ENCODE results near the gene RFPL3. TPM values are rescaled to one million over a fixed set of nuclear protein-coding genes. Genes with fewer than 3 reads are reported as not detected.

The RFPL3 gene
- total and polyA plus RNA-seq, 2 experiments from 2014 or later: not detected

DNA sequence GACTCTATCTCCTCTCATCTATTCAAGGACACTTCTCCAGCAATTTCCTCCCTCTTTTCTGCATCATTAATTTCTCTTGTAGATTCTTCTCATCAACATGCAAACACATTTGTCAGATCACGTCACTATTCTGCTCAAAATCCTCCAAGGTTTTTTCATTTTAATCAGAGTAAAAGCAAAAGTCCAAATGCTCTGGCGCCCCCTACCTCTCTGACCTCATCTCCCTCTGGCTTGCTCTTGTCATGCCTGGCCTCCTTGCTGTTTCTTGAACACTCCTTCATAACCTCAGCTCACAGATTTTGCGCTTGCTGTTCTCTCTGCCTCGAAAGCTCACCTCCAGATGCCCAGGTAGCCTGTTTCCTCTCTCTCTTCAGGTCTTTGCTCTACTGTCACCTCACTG, 32.0 kb downstream of the RFPL3 start:
- 77% methylated on average over 4 of the region's 4 CpGs for WGBS (ENCODE audit: low lambda C conversion rate, missing lambda C conversion rate)

DNA sequence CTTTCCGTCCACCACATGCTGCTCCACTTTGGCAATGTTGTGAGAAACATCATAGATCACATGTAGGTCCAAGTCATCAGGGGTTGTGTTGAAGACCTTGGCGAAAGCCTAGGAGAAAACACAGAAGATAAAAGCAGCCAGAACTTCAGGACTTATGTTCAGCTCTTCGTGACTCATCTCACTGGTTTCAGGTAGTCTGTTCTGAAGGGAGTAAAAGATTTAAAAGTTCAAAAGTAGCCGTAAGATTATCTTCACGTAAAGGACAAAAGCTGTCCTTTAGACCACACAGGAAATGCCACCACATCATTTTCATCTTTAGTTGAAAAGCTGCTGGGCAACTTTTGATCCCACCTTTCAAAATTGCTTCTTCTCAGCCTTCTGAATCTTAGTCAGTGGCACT, 37.4 kb downstream of the RFPL3 start:
- Histone ChIP-seq H3K4me2 (no peak overlapping the region), H3K79me2 (no peaks in the 10 kb centered on the region), H3K4me1 (ENCODE audit: insufficient read depth) (no peaks in the 10 kb centered on the region), H4K20me1 (ENCODE audit: insufficient read depth, poor library complexity, severe bottlenecking) (no peaks in the 10 kb centered on the region), H3K9me3 (ENCODE audit: low read depth) (no peaks in the 10 kb centered on the region), H3K4me3 (no peak overlapping the region), H2AFZ (no peak overlapping the region), H3K9me2 (replicated peaks; ENCODE audit: insufficient read depth) (no peaks in the 10 kb centered on the region), H3K27me3 (no peaks in the 10 kb centered on the region), H3K36me3 (replicated peaks; ENCODE audit: insufficient read depth, low read depth) (peaks cover 10% of the 10 kb centered on the region), H3K27ac (no peak overlapping the region)
- 94% methylated on average over 5 of the region's 5 CpGs for WGBS (ENCODE audit: low lambda C conversion rate, missing lambda C conversion rate)
- no peak for DNase-seq (ENCODE audit: low spot score)
- TF ChIP-seq EZH2phosphoT487 (IDR thresholded peaks at IDR 0.05; ENCODE audit: low read depth, severe bottlenecking, unreplicated experiment): no peak
- TF ChIP-seq EZH2 (IDR thresholded peaks at IDR 0.05; ENCODE audit: borderline replicate concordance): no peak
- TF ChIP-seq, protein P1, sequence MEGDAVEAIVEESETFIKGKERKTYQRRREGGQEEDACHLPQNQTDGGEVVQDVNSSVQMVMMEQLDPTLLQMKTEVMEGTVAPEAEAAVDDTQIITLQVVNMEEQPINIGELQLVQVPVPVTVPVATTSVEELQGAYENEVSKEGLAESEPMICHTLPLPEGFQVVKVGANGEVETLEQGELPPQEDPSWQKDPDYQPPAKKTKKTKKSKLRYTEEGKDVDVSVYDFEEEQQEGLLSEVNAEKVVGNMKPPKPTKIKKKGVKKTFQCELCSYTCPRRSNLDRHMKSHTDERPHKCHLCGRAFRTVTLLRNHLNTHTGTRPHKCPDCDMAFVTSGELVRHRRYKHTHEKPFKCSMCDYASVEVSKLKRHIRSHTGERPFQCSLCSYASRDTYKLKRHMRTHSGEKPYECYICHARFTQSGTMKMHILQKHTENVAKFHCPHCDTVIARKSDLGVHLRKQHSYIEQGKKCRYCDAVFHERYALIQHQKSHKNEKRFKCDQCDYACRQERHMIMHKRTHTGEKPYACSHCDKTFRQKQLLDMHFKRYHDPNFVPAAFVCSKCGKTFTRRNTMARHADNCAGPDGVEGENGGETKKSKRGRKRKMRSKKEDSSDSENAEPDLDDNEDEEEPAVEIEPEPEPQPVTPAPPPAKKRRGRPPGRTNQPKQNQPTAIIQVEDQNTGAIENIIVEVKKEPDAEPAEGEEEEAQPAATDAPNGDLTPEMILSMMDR (IDR thresholded peaks at IDR 0.05; ENCODE audit: poor library complexity): no peak

More for the DNA sequence above, 32.0 kb downstream of the RFPL3 start:
- H3K9me2 ChIP-seq (replicated peaks; ENCODE audit: insufficient read depth): no peaks in the 10 kb centered on the region
- no peak overlapping the region for H3K4me2 ChIP-seq
- no peaks in the 10 kb centered on the region for H3K9me3 ChIP-seq (ENCODE audit: low read depth)
- H3K27ac ChIP-seq: no peak overlapping the region
- no peaks in the 10 kb centered on the region for H4K20me1 ChIP-seq (ENCODE audit: insufficient read depth, poor library complexity, severe bottlenecking)
- no peak for TF ChIP-seq EZH2phosphoT487 (IDR thresholded peaks at IDR 0.05; ENCODE audit: low read depth, severe bottlenecking, unreplicated experiment)
- TF ChIP-seq, protein P1 (IDR thresholded peaks at IDR 0.05; ENCODE audit: poor library complexity): peak; percentile 52
- peaks cover 10% of the 10 kb centered on the region for H3K36me3 ChIP-seq (replicated peaks; ENCODE audit: insufficient read depth, low read depth)
- H3K79me2 ChIP-seq: no peaks in the 10 kb centered on the region
- H3K4me1 ChIP-seq (ENCODE audit: insufficient read depth): no peaks in the 10 kb centered on the region
- H2AFZ ChIP-seq: no peak overlapping the region
- H3K4me3 ChIP-seq: no peak overlapping the region
- no peaks in the 10 kb centered on the region for H3K27me3 ChIP-seq
- peak; percentile 42 for DNase-seq (ENCODE audit: low spot score)

DNA sequence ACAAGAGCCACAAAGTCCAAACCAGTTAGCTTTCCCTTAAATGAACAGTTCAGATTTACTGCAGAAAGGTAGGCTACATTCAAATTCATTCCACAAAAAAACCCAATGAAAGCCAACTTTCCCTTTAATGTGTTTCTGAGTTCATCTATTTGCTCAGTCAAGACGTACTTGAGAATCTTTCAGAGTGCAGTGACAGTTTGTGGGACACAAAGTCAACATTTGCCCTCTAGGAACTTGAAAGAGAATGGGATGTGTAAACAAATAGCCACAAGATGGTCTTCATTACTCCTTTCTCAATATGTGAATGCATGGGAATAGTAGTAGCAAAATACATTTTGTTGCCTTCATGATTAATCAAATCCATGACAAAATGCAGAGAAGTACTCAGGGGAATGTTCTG, 38.6 kb downstream of the RFPL3 start:
- Histone ChIP-seq H4K20me1 (ENCODE audit: insufficient read depth, poor library complexity, severe bottlenecking) (no peaks in the 10 kb centered on the region), H3K27me3 (no peaks in the 10 kb centered on the region), H3K9me3 (ENCODE audit: low read depth) (no peaks in the 10 kb centered on the region), H3K4me3 (no peak overlapping the region), H3K9me2 (replicated peaks; ENCODE audit: insufficient read depth) (no peaks in the 10 kb centered on the region), H3K36me3 (replicated peaks; ENCODE audit: insufficient read depth, low read depth) (peaks cover 10% of the 10 kb centered on the region), H3K79me2 (no peaks in the 10 kb centered on the region), H3K4me2 (no peak overlapping the region), H3K4me1 (ENCODE audit: insufficient read depth) (no peaks in the 10 kb centered on the region), H3K27ac (no peak overlapping the region), H2AFZ (no peak overlapping the region)
- WGBS (ENCODE audit: low lambda C conversion rate, missing lambda C conversion rate): 77% methylated on average over 1 of the region's 1 CpG
- TF ChIP-seq EZH2 (IDR thresholded peaks at IDR 0.05; ENCODE audit: borderline replicate concordance) (no peak), EZH2phosphoT487 (IDR thresholded peaks at IDR 0.05; ENCODE audit: low read depth, severe bottlenecking, unreplicated experiment) (no peak)
- TF ChIP-seq, protein P1 (IDR thresholded peaks at IDR 0.05; ENCODE audit: poor library complexity): no peak
- DNase-seq (ENCODE audit: low spot score): no peak

DNA sequence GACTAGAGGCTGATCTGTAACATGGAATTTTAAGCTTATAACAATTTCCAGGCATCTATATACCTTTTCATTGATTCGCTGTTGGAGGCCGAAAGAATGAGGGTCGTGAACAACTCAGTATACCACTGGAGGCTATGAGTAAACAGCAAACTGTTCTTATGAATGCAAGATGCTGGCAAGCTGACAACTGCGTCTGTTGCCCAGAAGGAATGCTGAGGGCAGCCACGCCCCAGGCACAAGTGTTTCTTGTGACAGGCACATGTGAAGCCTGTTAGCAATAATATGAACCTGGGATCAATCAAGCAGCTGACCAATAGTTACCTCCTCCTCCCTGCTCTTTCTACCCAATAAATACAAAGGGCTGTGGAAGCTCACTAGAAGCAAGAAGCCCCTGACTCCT, 39.1 kb downstream of the RFPL3 start:
- no peak for DNase-seq (ENCODE audit: low spot score)
- Histone ChIP-seq H3K4me3 (no peak overlapping the region), H3K27ac (no peak overlapping the region), H3K4me2 (no peak overlapping the region), H3K79me2 (no peaks in the 10 kb centered on the region), H3K36me3 (replicated peaks; ENCODE audit: insufficient read depth, low read depth) (peaks cover 10% of the 10 kb centered on the region), H3K9me3 (ENCODE audit: low read depth) (no peaks in the 10 kb centered on the region), H3K27me3 (no peaks in the 10 kb centered on the region), H2AFZ (no peak overlapping the region), H3K4me1 (ENCODE audit: insufficient read depth) (no peaks in the 10 kb centered on the region), H3K9me2 (replicated peaks; ENCODE audit: insufficient read depth) (no peaks in the 10 kb centered on the region), H4K20me1 (ENCODE audit: insufficient read depth, poor library complexity, severe bottlenecking) (no peaks in the 10 kb centered on the region)
- 92% methylated on average over 5 of the region's 5 CpGs for WGBS (ENCODE audit: low lambda C conversion rate, missing lambda C conversion rate)
- TF ChIP-seq, protein P1 (IDR thresholded peaks at IDR 0.05; ENCODE audit: poor library complexity): no peak
- no peak for TF ChIP-seq EZH2phosphoT487 (IDR thresholded peaks at IDR 0.05; ENCODE audit: low read depth, severe bottlenecking, unreplicated experiment)
- TF ChIP-seq EZH2 (IDR thresholded peaks at IDR 0.05; ENCODE audit: borderline replicate concordance): no peak
